ENCODE data around the gene SMCO4.

DNA sequence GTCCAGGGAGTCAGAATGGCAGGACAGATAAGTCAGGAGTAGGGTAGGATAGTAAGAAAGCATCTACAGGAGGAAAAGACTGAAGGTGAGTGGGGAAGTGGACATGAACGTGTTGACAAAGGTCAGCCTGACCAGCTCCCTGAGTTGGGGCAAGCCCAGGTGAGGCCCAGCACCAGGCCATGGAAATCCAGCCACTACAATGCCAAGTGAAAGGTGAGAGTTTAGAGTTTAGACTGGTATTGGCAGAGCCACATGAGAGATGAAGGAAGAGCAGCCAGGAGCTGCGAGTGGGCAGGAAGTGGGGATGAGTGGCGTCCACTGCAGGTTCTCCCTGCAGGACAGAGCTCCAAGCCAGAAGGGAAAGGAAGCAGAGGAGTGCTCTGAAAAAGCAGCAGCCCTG lies 16.5 kb upstream of the SMCO4 start:
- TF ChIP-seq POLR2A (IDR thresholded peaks at IDR 0.05) (no peak), CTCF (IDR thresholded peaks at IDR 0.05) (no peak)

All from esophagus squamous epithelium (tissue), 4 donors.